Stimulated activated CD4-positive, alpha-beta T cell treated with anti-CD3 and anti-CD28 coated beads, TNF-alpha, amount 100 ng/mL, for 1 hour (primary cell): ENCODE data around the gene MTSS2.

Source experiments
- DNase-seq, 3 donors: peaks; one replicate each; pipeline ENCODE4 v3.0.0-alpha.2; 2020; ENCODE audit warnings: low read depth in 3 of 3, low spot score in 1 of 3

MTSS2 gene

DNA sequence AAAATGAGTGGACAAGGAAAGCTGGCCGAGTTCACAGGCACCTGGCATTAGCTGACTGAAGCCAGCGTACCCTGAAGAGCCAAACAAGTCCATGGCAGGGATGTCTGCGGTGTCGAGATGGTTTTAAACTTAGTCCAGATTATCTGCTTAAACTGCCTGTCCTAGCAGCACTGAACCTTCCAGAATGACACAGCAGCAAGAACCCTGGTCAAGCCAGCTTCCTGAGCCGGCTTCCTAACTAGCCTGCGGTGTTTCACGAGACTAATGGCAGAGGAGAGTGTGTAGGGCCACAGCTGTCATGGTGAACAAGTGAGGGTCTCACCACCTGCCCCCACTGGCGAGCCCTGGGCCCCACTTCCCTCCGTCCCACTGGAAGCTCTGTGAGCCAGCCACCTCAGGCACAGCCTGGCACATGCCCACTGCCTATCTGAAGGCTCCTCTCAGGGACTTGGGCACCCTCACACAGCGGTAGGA is 28.8 kb upstream of the MTSS2 start:
- DNase-seq = no peak

- no peak for DNase-seq
Measured at GRCh38 chr16:70713824-70714223, 28.0 kb upstream of the MTSS2 start.

DNA sequence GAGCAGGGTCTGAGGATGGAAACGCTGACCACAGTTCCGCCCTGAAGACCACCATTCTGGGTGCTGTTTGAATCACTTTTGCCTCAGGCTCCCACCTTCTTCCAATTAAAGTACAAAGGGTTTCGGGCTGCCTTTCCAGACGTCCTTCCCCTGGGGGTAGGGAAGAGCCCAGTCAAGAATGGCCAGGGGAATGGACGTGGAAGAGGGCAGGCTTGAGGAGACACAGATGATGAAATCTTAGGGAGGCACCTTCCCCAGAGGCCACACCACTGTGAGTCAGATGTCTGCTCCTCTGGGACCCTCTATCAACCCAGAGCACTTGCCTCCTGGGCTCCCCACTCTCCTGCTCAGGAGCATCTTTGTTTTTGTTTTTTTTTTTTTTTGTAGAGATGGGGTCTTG is 27.5 kb upstream of the MTSS2 start:
- no peak for DNase-seq

GRCh38 chr16:70712942-70713341 is 27.1 kb upstream of the MTSS2 start:
- DNase-seq = no peak

GRCh38 chr16:70712359-70712758 is 26.5 kb upstream of the MTSS2 start:
- no peak for DNase-seq

DNA sequence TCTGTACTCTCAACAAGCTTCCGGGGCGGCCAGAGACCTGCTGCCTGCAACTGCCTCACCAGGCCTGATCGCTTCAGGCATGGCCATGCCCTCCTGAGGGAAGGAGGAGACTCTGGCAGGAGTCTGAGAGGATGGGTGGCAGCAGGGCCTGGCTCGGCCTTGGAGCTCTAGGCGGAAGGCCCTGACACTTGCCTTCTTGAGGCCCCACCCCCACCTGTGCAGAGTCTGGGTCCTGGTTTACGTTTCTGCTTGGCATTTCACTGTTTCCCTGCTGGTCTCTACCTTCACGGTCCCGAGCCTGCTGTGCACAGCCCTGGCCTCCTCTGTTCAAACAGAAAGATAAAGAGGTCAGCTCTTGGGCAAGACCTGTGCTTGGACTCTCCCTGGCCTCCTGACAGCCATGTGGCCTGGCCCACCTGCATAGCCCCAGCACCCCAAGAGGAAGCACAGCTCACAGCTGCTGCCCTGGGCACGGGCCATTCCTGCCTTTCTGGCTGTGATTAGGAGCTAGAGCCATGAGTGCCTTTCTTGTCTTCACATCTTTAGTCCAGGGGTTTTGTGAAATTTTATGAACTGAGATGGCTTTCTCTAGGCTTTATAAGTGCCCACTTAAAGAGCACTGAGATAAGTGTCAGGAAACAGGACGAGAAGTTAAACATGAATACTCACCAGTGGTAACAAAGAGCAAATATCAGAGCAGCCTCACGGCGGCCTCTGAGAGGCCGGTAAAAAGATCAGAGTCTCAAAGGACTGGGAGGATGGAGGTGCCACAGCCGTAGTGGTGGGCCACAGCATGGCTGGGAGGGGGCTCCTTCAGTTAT is 25.6 kb upstream of the MTSS2 start:
- no peak for DNase-seq

GRCh38 chr16:70710422-70711210 is 24.8 kb upstream of the MTSS2 start:
- DNase-seq = no peak

DNA sequence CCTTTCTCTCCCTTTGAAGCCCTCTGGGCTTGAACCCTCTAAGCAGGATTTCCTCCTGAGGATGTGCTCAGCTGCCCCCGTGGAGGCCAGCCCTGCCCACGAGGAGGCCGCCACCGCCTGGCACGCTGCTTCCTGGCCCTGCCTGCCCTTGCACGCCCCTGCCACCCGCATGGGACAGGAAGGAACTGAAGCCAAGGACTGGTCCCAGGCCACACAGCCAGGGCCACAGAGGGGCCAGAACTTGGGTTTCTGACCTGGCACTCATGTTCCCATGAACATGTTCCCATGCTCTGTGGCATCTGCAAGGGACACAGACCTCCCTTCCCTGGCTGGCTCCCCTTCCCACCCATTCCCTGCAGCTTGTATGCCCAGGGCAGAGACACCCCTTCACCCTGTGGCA is 24.1 kb upstream of the MTSS2 start:
- no peak for DNase-seq

GRCh38 chr16:70709457-70709856 is 23.6 kb upstream of the MTSS2 start:
- DNase-seq = no peak

DNA sequence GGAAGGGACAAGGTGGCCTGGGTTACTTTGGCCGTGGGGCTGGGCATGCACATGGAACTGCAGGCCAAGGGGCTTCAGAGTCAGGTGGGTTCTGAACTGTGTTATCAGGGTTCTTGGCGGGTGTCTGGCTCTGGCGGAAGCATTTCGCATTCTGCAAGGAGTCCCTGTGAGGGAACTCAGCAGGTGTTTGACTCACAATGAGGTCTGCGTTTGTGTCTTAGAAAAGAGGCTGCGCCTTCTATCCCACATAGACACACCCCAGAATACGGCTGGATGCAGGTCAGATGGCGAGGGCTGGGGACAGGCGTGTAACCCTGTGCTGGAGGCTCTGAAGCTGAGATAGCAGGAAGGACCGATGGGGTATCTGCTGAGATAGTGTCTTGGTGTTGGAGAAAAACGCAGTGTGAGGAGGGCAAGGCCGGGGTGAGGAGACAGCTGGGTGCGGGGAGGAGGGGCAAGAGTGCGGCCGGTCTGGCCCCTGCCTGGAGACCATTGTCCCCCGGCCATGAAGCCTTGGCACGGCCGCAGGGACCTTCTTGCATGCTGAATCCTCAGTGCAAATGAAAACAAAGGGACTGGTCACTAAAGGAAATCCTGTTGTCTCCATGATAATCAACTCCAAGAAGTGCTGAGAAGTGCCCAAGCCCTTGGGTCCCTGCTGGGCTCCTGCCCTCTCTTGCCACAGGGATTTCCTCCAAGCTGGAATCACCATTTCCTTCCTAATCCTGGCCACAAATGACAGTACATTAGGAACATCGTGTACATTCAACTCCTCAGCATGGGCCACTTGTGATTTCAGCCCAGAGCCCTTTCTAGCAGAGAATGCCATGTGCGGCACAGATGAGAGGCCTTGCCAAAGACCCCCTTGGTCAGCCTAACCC is 22.8 kb upstream of the MTSS2 start:
- no peak for DNase-seq

- DNase-seq = no peak
Measured at GRCh38 chr16:70706948-70707465, 21.2 kb upstream of the MTSS2 start.

DNA sequence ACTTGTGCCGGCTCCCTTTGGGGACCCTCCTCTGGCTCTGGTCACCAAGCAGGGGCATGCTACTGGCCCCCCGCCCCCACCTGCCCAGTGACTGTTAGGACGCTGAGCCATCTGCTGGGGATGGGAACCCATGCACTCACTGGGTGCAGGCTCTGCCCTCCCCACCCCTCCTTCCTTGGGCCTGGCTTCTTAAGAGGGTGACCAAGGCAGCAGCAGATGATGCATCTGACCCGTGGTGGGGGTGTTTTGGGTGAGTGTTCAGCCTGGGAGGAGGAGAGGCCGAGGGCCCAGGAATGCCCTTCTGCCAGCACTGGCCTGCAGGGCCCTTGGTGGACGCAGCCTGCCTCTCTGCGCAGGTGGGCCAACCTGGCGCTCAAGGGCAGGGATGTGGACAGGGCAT is 19.2 kb upstream of the MTSS2 start:
- DNase-seq = no peak

DNA sequence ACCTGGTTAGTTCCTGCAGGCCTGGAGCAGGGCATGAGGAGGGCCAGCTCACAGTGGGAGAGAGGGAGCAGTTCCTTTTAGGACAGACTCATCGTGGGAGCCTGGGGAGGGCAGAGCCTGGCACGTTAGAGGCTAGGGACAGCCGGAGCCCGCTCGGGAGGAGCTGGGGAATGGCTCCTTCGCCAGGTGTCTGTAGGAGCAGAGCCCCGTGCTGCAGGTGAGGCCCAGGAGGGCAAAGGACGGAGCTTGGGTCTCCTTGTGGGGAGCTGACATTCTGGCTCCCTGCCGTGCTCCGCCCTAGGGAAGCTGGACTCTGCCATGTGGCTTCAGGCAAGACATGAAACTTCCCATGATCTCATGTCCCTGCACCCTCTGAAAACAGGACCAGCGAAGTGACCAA is 18.7 kb upstream of the MTSS2 start:
- DNase-seq = no peak

DNA sequence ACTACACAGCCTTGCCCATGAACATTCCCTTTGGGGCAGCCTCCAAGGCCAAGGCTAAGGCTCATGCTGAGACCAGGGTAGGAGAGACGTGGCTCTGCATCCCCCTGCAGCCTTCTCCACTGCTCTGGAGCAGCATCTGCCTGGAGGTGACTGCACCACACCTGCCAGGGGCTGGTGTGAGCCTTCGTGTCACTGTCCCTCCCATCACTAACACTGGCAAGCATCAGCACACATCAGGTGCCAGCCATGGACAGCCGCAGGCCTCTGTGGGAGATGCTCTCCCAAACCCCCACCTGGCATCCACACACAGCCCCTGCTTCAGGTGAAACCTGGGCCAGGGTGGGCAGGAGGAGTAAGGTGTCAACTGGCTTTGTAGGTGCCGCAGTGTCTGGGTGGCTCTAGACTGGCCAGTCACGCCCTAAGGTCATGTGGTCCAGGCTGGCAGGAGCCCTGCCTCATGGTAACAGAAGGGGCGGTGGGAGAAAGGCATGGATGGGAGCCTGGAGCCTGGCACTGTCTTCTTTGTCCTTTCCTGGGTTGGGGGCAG is 18.1 kb upstream of the MTSS2 start:
- DNase-seq = no peak

DNA sequence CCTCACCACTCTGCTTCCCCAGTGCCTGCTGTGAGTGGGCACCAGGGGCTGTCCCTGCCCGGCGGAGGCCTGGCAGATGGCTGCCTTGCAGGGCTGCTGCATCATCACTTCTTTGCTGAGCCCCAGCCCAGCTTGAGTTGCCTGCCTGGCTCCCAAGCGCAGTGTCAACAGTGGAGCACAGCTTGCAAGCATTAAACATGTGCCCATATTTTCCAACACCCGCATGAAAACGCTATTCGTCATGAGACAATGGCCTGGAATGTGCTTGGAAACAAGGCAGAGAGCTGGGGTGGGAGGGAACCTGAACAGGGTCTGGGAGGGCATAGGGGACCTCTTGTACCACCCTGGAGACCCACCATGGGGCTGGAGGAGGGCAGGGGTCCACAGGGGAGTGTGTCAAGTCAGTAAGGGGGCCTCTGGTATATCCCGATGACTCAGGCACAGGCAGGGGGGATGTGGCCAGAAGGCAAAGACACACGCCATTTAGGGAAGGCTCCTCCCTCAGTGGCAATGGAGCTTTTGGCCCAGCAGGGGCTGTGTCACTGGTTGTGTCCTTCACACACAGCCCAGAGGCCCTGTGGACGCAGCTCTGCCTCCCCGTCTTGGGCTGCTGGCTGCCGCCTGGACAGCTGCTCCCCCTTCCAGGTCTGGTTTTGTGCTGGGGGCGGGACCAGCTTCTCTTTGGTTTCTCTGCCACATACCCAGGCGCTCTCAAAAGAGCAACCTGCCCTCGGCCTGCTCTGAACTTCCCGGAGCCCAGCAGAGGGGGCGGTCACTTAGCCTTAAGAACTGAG is 17.4 kb upstream of the MTSS2 start:
- DNase-seq = no peak

DNA sequence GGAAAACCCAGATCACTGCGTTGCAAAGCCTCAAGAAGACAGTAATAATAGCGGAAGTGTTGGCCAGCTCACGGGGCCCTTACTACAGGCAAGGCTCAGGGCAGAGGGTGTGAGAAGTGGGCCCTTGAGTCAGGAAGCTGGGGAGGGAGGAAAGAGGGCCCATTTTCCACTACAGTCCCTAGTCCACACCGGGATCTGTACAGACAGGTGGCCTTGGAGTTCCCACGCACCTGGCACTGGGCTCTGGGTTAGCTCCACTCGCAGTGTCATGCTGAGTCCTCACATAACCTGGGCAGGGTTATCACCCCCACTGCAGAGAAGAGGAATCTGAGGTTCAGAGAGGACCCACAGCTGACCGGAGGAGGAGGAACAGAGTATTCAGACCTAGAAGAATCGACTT is 16.8 kb upstream of the MTSS2 start:
- DNase-seq = no peak

GRCh38 chr16:70701998-70702397 is 16.1 kb upstream of the MTSS2 start:
- DNase-seq = no peak

DNA sequence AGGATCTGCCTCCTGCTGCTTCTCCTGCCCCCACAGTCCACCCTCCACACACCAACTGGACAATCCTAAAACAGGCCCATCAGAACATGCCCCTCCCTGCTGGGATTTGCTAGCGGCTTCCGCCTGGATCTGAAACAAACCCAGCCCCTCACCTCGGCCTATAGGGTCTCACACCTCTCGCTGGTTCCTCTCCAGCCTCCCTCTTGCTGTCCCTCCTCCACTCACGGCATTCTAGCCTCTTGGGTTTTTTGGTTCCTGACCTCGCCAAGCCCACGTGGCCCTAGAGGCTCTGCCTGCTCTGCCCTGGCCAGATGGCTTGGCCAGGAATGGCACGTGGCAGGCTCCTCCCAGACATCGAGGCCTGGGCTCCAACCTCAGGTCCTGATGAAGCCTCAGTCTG is 15.7 kb upstream of the MTSS2 start:
- DNase-seq = no peak

DNA sequence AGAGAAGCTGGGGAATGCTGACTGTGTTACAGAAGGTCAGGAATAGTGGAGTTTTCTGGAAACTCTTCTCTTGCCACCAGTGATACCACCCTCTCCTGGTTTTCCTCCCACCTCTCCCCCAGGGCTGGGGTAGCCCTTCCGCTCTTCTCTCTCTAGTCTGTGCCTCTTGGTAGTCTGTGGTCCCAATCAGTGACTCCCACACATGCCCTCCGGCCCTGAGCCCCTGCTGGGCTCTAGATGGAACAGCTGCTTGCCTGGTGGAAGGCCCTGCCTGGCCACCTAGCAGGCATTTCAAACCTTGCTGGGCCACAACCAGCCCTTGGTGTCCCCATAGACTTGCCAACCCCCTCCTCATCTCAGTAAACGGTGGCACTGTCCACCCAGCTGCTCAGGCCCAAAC is 15.2 kb upstream of the MTSS2 start:
- DNase-seq = no peak
